WTC11 (cell line): Measurements from ENCODE around the gene OR6J1. TPM values are rescaled to one million over a fixed set of nuclear protein-coding genes. Genes with fewer than 3 reads are reported as not detected.

Experiments
- ATAC-seq: fragments of 200-7000 bp; cut with Tn5 transposase; 2 replicates; pipeline ENCODE4 v1.10.0; 2021; ENCODE audit warnings: mild to moderate bottlenecking, moderate library complexity
- CTCF ChIA-PET: fragments of 300-600 bp; sonication (Branson Sonifier 250); formaldehyde crosslinking; loops from one replicate; lab custom pipeline; 2021; ENCODE audit warnings: antibody characterized with exemption; lab: Charles Lee
- POLR2A ChIA-PET: fragments of 350-600 bp; sonication (Branson Sonifier 250); formaldehyde crosslinking; loops from one replicate; lab custom pipeline; 2021; ENCODE audit warnings: antibody characterized with exemption; lab: Charles Lee
- DNase-seq: peaks from one replicate; pipeline ENCODE4 v3.0.0; 2021; ENCODE audit warnings: low spot score
- H3K27ac Mint-ChIP-seq: 2 replicates; pipeline ENCODE4 v1.8.0; 2021; ENCODE audit warnings: mixed read lengths
- H3K27me3 Mint-ChIP-seq: 2 replicates; pipeline ENCODE4 v1.8.0; 2021; ENCODE audit warnings: low read depth, mild to moderate bottlenecking, moderate library complexity, mixed read lengths
- H3K36me3 Mint-ChIP-seq: 2 replicates; pipeline ENCODE4 v1.8.0; 2021; ENCODE audit warnings: mixed read lengths
- H3K4me1 Mint-ChIP-seq: 2 replicates; pipeline ENCODE4 v1.8.0; 2022; ENCODE audit warnings: mixed read lengths
- H3K4me3 Mint-ChIP-seq: 2 replicates; pipeline ENCODE4 v1.8.0; 2021; ENCODE audit warnings: mild to moderate bottlenecking, moderate library complexity, mixed read lengths
- H3K9me3 Mint-ChIP-seq: 2 replicates; pipeline ENCODE4 v1.8.0; 2021; ENCODE audit warnings: mixed read lengths
- AR ChIP-seq: fragments of 250-450 bp; sonication (Bioruptor Pico); IDR thresholded peaks from 2 replicates; pipeline ENCODE4 v1.9.0; 2021; ENCODE audit warnings: mild to moderate bottlenecking
- ELF4 ChIP-seq: sonication (generic); formaldehyde crosslinking; IDR thresholded peaks from 2 replicates; pipeline ENCODE4 v1.8.1; 2022; ENCODE audit warnings: low read depth, mild to moderate bottlenecking, moderate library complexity, missing genetic modification reagents
- FOXP4 ChIP-seq: sonication (generic); formaldehyde crosslinking; IDR thresholded peaks from 2 replicates; pipeline ENCODE4 v1.8.0; 2022; ENCODE audit warnings: mild to moderate bottlenecking, missing genetic modification reagents
- GABPB1 ChIP-seq: sonication (generic); formaldehyde crosslinking; IDR thresholded peaks from 2 replicates; pipeline ENCODE4 v1.8.1; 2023; ENCODE audit warnings: mild to moderate bottlenecking, missing genetic modification reagents
- HMGXB4 ChIP-seq: sonication (generic); formaldehyde crosslinking; IDR thresholded peaks from 2 replicates; pipeline ENCODE4 v1.8.1; 2023; ENCODE audit warnings: mild to moderate bottlenecking, moderate library complexity, missing genetic modification reagents
- MAX ChIP-seq: sonication (generic); formaldehyde crosslinking; IDR thresholded peaks from 2 replicates; pipeline ENCODE4 v1.8.0; 2022; ENCODE audit warnings: mild to moderate bottlenecking, missing genetic modification reagents
- MYBL2 ChIP-seq: sonication (generic); formaldehyde crosslinking; IDR thresholded peaks from 2 replicates; pipeline ENCODE4 v1.8.1; 2023; ENCODE audit warnings: mild to moderate bottlenecking, moderate library complexity, missing genetic modification reagents
- NFATC4 ChIP-seq: fragments of 250-450 bp; sonication (Bioruptor Pico); IDR thresholded peaks from 2 replicates; pipeline ENCODE4 v1.9.0; 2021; ENCODE audit warnings: mild to moderate bottlenecking
- SOX15 ChIP-seq: fragments of 250-450 bp; sonication (Bioruptor Pico); IDR thresholded peaks from 2 replicates; pipeline ENCODE4 v1.9.0; 2021; ENCODE audit warnings: mild to moderate bottlenecking
- TP53 ChIP-seq: sonication (generic); formaldehyde crosslinking; IDR thresholded peaks from 2 replicates; pipeline ENCODE4 v1.8.1; 2023; ENCODE audit warnings: mild to moderate bottlenecking, missing genetic modification reagents
- USF1 ChIP-seq: sonication (generic); formaldehyde crosslinking; IDR thresholded peaks from 2 replicates; pipeline ENCODE4 v1.8.0; 2022; ENCODE audit warnings: mild to moderate bottlenecking, missing genetic modification reagents
- ZNF396 ChIP-seq: fragments of 250-450 bp; sonication (Bioruptor Pico); IDR thresholded peaks from 2 replicates; pipeline ENCODE4 v1.8.0; 2021; ENCODE audit warnings: mild to moderate bottlenecking, moderate library complexity, borderline replicate concordance
- total RNA-seq: library from RNA; stranded (reverse); gene quantifications from 3 replicates; pipeline ENCODE4 v1.2.3, GENCODE V29; 2021
- TF ChIP-seq, protein P1 (sequence below): sonication (generic); formaldehyde crosslinking; IDR thresholded peaks from 2 replicates; pipeline ENCODE4 v1.8.1; 2022; ENCODE audit warnings: mild to moderate bottlenecking, moderate library complexity, missing genetic modification reagents
- TF ChIP-seq, protein P2 (sequence below): sonication (generic); formaldehyde crosslinking; IDR thresholded peaks from 2 replicates; pipeline ENCODE4 v1.8.0; 2023; ENCODE audit warnings: missing genetic modification reagents
- TF ChIP-seq, protein P3 (sequence below): fragments of 250-450 bp; sonication (Bioruptor Pico); conservative IDR thresholded peaks from 2 replicates; pipeline ENCODE4 v1.9.0; 2021; ENCODE audit warnings: mild to moderate bottlenecking
- TF ChIP-seq, protein P4 (sequence below): sonication (generic); formaldehyde crosslinking; IDR thresholded peaks from 2 replicates; pipeline ENCODE4 v1.8.1; 2022; ENCODE audit warnings: missing genetic modification reagents, borderline replicate concordance

Gene OR6J1
- total RNA-seq, 1 experiment from 2014 or later: not detected

DNA sequence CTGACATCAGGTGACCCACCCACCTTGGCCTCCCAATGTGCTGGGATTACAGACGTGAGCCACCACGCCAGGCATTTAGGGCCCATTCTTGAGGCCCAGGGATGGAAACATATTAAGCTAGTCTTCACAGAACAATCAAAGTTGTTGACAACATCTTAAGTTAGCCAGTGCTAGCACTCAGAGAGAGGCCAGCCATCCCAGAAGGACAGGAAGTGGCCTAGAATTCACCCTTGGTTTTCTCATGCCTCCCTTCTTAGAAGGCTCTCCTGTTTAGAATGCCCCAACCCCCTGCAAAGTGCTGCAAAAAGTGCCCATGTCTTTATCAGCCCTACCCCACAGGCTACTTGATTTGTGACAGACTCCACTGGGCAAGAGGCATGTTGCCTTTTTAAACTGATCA lies 12.1 kb upstream of the OR6J1 start:
- Mint-ChIP-seq H3K27ac (no peak overlapping the region), H3K4me3 (no peak overlapping the region), H3K27me3 (no peaks in the 10 kb centered on the region), H3K4me1 (0 out of 2 replicates have a peak, but pooled peaks cover 3% of the 10 kb centered on the region), H3K9me3 (no peaks in the 10 kb centered on the region), H3K36me3 (no peaks in the 10 kb centered on the region)
- ChIA-PET CTCF (interaction anchor here (1.0 to 5.1 kb wide), 2 partner anchors 86 to 100 kb away, joined by 3 to 42 read pairs; no protein-coding TSS in a partner anchor), POLR2A (no interaction called here)
- DNase-seq: no peak
- TF ChIP-seq, protein P1, sequence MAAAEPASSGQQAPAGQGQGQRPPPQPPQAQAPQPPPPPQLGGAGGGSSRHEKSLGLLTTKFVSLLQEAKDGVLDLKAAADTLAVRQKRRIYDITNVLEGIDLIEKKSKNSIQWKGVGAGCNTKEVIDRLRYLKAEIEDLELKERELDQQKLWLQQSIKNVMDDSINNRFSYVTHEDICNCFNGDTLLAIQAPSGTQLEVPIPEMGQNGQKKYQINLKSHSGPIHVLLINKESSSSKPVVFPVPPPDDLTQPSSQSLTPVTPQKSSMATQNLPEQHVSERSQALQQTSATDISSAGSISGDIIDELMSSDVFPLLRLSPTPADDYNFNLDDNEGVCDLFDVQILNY (CRISPR knock-in tag): no peak
- TF ChIP-seq NFATC4 (CRISPR knock-in tag) (no peak), FOXP4 (CRISPR knock-in tag) (no peak), ZNF396 (CRISPR knock-in tag) (no peak), HMGXB4 (no peak), MYBL2 (CRISPR knock-in tag) (no peak), MAX (CRISPR knock-in tag) (no peak), SOX15 (CRISPR knock-in tag) (no peak), ELF4 (CRISPR knock-in tag) (no peak), TP53 (CRISPR knock-in tag) (no peak)
- TF ChIP-seq, protein P2, sequence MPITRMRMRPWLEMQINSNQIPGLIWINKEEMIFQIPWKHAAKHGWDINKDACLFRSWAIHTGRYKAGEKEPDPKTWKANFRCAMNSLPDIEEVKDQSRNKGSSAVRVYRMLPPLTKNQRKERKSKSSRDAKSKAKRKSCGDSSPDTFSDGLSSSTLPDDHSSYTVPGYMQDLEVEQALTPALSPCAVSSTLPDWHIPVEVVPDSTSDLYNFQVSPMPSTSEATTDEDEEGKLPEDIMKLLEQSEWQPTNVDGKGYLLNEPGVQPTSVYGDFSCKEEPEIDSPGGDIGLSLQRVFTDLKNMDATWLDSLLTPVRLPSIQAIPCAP (CRISPR knock-in tag): no peak
- TF ChIP-seq, protein P3, sequence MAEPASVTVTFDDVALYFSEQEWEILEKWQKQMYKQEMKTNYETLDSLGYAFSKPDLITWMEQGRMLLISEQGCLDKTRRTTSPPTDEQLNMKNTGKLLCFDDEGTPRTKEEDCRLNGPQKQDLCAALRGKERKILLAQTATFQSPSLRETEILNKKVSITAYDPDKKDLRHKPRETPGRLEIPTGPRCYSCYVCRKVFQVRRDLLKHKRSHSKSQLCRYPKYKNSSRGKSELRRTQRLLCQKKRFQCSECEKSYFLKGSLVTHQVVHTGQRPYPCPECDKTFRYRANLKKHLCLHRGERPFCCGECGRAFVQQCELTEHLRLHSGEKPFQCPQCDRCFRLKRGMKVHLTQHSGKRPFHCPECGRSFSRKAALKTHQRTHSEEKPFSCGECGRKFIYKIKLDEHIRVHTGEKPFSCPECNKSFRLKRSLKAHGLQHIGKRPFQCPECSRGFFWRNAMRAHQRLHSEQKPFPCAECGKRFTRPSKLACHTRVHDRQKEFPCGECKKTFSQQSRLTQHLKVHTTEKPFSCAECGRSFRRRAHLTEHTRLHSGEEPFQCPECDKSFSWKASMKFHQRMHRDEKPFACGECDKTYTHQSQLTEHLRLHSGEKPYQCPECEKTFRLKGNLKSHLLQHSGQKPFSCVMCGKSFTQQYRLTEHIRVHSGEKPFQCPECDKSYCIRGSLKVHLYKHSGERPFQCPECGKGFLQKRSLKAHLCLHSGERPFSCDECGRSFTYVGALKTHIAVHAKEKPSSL (CRISPR knock-in tag): no peak
- TF ChIP-seq, protein P4, sequence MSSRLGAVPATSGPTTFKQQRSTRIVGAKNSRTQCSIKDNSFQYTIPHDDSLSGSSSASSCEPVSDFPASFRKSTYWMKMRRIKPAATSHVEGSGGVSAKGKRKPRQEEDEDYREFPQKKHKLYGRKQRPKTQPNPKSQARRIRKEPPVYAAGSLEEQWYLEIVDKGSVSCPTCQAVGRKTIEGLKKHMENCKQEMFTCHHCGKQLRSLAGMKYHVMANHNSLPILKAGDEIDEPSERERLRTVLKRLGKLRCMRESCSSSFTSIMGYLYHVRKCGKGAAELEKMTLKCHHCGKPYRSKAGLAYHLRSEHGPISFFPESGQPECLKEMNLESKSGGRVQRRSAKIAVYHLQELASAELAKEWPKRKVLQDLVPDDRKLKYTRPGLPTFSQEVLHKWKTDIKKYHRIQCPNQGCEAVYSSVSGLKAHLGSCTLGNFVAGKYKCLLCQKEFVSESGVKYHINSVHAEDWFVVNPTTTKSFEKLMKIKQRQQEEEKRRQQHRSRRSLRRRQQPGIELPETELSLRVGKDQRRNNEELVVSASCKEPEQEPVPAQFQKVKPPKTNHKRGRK (CRISPR knock-in tag): no peak
- ATAC-seq: no peak

DNA sequence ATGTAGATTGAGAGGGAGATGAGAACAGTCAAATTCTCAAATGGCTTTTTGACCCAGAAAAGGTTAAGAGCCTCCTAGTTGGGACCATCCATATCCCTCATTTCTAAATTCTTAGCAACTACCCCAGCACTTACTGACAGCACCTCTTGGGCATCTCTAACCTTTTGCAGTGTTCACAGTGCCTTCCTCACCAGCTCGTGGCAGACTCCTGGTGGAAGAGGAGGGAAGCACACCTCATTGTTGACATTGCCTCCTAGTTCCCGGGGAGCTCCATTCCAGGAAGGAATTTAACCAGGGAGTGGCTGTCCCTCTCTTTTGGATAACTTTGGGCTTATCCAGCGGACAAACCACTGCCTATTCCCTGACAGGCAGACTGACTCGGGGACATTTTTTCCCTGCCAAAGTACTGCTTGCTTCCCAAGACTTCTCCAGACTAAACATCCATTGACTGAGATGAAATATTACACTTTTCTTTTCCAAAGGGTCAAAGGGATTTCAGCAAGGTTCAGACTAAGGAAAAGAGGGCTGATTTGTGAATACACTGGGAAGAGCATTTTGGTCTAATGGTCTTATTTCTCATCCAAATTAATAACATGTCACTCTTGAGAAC lies 9.0 kb upstream of the OR6J1 start:
- DNase-seq (peak; percentile 86), ATAC-seq (peak; percentile 99)
- no peaks in the 10 kb centered on the region for H3K36me3 Mint-ChIP-seq
- POLR2A ChIA-PET: interaction anchor here (1.0 kb wide), 2 partner anchors 64 to 83 kb away, joined by 3 to 4 read pairs; partner anchors contain the start of gene DAD1
- H3K4me1 Mint-ChIP-seq: 0 out of 2 replicates have a peak, but pooled peaks cover 3% of the 10 kb centered on the region
- H3K4me3 Mint-ChIP-seq: no peak overlapping the region
- CTCF ChIA-PET: interaction anchor here (0.6 to 4.3 kb wide), 56 partner anchors 8 to 333 kb away, joined by 3 to 90 read pairs (median 5); partner anchors contain the start of genes ABHD4, DAD1, LRP10 and OR6J1
- H3K27ac Mint-ChIP-seq: no peak overlapping the region
- H3K9me3 Mint-ChIP-seq: no peaks in the 10 kb centered on the region
- H3K27me3 Mint-ChIP-seq: no peaks in the 10 kb centered on the region; the same call in 1 of the 2 replicates
- TF ChIP-seq USF1 (no peak), AR (CRISPR knock-in tag) (no peak), GABPB1 (CRISPR knock-in tag) (peak; percentile 36; the same call in 1 of the 2 replicates)
